ENCODE measurements around the gene ALOX5AP.

Gene ALOX5AP

GRCh38 chr13:30773561-30773960 is 38.2 kb downstream of the ALOX5AP start:
- DNase-seq = no peak

- no peak for DNase-seq
These were observed 38.9 kb downstream of the ALOX5AP start for GRCh38 chr13:30774214-30774730.

- DNase-seq = no peak
These were observed 41.3 kb downstream of the ALOX5AP start for GRCh38 chr13:30776661-30777060.

- no peak for DNase-seq
These were observed 43.7 kb downstream of the ALOX5AP start for GRCh38 chr13:30779016-30779415.

- DNase-seq = no peak
These were observed 44.3 kb downstream of the ALOX5AP start for GRCh38 chr13:30779608-30780007.

DNA sequence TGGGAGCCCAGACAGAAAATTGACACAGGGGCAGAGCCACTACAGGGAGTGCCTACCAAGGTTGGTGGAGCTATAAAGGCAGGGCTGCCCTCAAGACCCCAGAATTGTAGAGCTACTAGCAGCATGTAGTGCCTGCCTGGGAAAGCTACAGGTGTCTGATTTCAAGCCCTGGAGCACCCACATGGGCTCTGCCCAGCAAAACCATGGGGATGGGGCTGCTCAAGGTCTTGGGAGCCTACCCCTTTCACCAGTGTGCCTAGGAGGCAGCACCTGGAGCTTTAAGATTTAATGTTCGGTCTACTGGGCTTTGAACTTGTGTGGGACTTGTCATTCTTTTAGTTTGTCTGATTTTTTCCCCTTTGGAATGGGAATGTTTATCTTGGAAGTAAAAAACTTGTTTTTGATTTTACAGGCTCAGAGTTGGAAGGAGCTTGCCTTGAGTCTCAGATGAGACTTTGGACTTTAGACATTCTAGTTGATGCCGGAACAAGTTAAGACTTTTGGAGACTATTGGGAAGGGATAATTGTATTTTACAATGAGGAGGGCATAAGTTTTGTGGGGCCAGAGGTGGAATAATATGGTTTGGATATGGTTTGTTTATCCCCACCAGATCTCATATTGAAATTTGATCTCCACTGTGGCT is 45.1 kb downstream of the ALOX5AP start:
- DNase-seq = no peak

GRCh38 chr13:30785191-30785850 is 50.0 kb downstream of the ALOX5AP start:
- DNase-seq = no peak

GRCh38 chr13:30786648-30787047 is 51.3 kb downstream of the ALOX5AP start:
- no peak for DNase-seq

- no peak for DNase-seq
These were observed 52.6 kb downstream of the ALOX5AP start for GRCh38 chr13:30787738-30788525.

DNA sequence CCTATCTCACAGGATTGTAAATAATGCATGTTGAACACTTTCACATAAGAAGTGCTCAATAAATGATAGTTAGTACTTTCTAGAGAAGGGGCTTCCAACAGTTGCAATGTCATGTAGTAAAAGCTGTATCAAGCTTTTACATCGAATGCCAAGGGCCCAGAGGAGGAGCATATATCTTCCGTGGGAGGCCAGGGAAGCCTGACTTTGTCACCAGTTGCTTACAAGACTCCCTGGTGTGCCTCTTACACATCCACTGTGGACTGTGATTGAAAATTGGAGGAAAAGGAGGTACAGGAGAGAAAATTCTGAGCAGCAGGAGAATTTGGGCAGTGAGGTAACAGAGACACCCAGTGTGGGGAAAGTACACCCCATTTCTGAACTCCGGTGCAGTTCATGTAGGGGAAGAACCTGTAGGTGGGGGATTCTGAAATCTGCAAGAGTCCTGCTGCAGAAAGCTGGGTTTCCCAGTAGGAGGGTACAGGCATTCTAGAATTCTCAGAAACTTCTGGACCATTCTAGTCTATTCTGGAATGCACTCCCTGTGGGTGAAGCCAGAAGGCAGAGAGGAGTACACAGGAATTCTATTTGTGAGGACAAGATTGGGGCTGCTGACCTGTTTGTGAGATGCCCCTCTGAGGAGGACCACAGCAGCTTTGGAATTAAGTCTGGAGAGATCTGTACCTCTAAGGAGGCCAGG is 54.0 kb downstream of the ALOX5AP start:
- DNase-seq = no peak

- no peak for DNase-seq
These were observed 55.2 kb downstream of the ALOX5AP start for GRCh38 chr13:30790592-30790991.

DNA sequence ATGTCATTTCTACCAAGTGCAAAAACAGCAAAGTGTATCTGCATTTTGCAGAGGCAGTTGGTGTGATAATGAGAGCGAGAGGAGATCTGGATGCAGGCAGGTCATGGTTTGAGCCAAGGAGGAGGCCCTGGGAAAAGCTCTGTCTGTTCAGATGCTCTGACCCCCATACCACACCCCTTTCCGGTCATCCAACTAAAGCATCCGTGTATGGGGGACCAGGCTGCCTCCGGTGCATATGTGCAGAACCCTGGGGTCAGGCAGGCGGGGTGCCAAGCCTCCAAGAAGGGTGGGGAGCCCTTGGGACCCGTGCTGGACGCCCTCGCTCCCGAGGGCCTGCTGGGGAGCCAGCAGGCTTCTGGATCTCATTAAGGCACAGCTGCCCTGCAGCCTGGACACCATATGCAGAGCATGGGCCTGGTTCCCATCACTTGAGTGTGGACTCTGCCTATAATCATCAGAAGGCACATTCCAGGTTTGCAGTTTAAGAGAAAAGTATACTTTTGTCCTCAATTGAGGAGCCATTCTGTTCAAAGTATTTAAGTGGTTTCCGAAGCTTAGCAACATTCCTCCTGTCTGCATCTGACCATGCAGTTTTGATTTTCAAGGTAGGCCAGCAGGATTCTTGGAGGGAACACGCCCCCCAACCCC is 56.1 kb downstream of the ALOX5AP start:
- DNase-seq = no peak

- no peak for DNase-seq
These were observed 57.1 kb downstream of the ALOX5AP start for GRCh38 chr13:30792285-30793000.

GRCh38 chr13:30796132-30796572 is 60.8 kb downstream of the ALOX5AP start:
- no peak for DNase-seq

DNA sequence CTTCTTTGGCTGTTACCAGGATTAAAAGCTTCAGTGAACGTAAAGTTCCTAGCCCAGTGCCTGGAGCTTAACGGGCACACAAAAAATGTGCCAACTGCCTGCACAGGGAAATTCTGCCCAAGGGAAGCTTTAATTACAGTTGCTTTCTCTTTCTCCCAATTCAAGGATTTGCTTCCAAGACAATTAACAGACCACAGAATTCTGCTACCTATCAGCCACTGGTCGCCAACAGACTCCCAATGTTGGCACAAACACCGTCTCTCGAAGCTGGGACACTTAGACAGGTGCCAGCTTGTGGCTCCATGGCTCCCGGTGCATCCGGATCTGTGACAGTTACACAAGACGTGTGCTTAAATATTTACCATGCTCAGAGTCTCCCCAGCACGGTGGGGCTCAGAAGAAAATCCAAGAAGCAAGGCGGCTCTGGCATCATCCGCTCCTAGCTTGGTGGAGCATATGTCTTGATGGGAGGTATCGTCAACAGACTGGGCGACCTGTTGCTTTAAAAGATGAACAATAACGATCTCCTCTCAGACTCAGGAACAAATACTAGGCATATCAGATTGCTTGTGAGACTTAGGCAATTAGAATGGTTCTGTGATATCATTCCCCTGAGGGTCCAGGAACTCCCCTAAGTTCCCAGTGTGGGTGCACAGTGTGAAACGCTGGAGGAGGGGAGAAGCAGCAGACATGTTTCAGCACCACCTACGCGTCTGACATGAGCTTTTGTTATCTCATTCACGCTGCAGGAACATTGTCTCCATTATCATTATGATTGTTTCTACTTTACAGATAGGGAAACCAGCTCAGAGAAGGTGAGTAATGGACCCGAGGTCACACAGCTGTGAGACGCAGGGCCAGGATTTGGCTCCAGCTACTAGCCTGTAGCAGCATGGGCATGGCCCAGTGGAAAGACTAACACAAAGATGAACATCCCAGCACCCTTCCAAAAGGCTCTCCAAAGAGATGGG is 61.6 kb downstream of the ALOX5AP start:
- no peak for DNase-seq

GRCh38 chr13:30797847-30798535 is 62.6 kb downstream of the ALOX5AP start:
- DNase-seq = no peak

DNA sequence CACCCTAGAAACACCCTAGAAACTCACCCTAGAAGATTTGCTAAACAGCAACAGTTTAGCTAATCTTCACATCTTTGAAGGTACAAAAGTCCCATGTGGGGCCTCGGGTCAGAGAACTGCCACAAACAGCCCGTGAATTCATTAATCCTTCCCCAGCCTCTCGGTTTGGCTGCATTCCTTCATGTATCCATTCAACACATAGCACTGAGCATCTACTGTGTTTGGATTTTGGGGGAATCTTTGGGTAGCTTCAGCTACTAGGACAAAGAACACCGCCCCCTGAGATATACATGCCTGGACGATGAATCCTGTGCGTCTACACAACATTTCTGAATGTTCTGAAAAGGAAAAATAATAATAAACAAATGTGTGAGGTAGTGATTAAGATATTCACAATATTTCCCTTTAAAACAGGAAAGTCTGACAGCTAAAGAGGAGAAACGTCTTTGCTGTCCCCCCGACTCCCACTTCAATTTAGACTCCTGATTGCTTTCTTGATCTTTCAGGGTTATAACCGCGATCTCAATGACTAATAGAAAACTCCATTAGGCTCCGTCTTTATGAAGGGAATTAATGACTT is 63.5 kb downstream of the ALOX5AP start:
- DNase-seq = no peak

DNA sequence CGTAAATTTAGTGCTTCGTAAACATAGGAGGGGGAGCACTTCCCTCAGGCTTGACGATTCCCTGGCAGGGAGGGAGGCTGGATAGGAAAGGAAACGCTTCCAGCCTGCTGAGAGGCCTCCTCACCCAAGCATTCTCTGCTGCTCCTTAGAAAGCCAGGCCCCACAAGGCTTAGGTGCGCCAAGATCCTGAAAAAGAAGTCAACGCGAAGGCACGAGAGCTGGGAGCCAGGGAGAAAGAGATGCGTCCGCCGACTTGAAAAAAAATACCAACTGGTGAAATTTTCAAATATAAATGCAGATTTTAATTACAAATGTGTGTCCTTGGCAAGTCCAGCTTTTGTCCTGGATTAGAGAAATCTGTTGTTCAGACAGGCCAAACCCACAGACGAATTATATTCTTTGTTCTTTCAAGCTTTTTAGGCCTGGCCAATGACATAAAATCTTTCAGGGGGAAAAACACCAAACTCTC is 64.0 kb downstream of the ALOX5AP start:
- no peak for DNase-seq

GRCh38 chr13:30800107-30800506 is 64.8 kb downstream of the ALOX5AP start:
- DNase-seq = no peak
